GM12878 (cell line): ENCODE data around the gene AGT. TPM values are rescaled to one million over a fixed set of nuclear protein-coding genes. Genes with fewer than 3 reads are reported as not detected.

ENCODE experiments used
- ATAC-seq: fragments of 200-7000 bp; cut with Tn5 transposase; 3 replicates; pipeline ENCODE4 v1.9.1; 2020; ENCODE audit warnings: mild to moderate bottlenecking, moderate library complexity
- BruUV-seq: library from RNA; stranded (reverse); fragments of 400-500 nt; replicated peaks from 2 replicates; lab custom pipeline; 2021; lab: Mats Ljungman, UMichigan
- CTCF ChIA-PET: fragments of 300-600 bp; sonication (Branson Sonifier 250); formaldehyde crosslinking; extraction: SDS; loops from one replicate; lab custom pipeline; 2021; ENCODE audit warnings: inconsistent platforms; lab: Yijun Ruan, JAX
- POLR2A ChIA-PET: fragments of 350-600 bp; formaldehyde crosslinking; extraction: SDS; loops from one replicate; lab custom pipeline; 2021; ENCODE audit warnings: inconsistent platforms; lab: Charles Lee
- RAD21 ChIA-PET: fragments of 300-600 bp; sonication (Branson Sonifier 250); formaldehyde crosslinking; loops from one replicate; lab custom pipeline; 2023; ENCODE audit warnings: antibody characterized with exemption; ENCODE audit not compliant: unreplicated experiment; lab: Charles Lee
- SMC1A ChIA-PET: fragments of 300-600 bp; sonication (Branson Sonifier 250); formaldehyde crosslinking; loops from one replicate; lab custom pipeline; 2023; ENCODE audit not compliant: unreplicated experiment, uncharacterized antibody; lab: Charles Lee
- DNase-seq: peaks from one replicate; pipeline ENCODE4 v3.0.0-alpha.2; 2011; ENCODE audit warnings: low read depth, low spot score
- FAIRE-seq: peaks from 3 replicates; lab custom pipeline; 2011; peaks lifted over from hg19 to GRCh38; lab: Jason Lieb, UNC
- H2AFZ ChIP-seq: 2 replicates; pipeline ENCODE4 v1.6.0; 2011; ENCODE audit warnings: low read depth, low read length, control low read depth; ENCODE audit not compliant: control insufficient read depth
- H3K27ac ChIP-seq: 2 replicates; pipeline ENCODE4 v1.5.1; 2011; ENCODE audit warnings: control low read depth; ENCODE audit not compliant: control insufficient read depth, insufficient read depth
- H3K27me3 ChIP-seq, 2 experiments: replicated peaks in 1 of 2; 2 replicates each; pipeline versions ENCODE4 v1.6.0 to v1.6.1; 2011; ENCODE audit warnings: low read length in 1 of 2; ENCODE audit not compliant: control insufficient read depth in 2 of 2, insufficient read depth in 2 of 2
- H3K36me3 ChIP-seq, 2 experiments: 2 replicates each; pipeline ENCODE4 v1.5.1; 2011; ENCODE audit warnings: low read length in 1 of 2; ENCODE audit not compliant: control insufficient read depth in 2 of 2, insufficient read depth in 2 of 2
- H3K4me1 ChIP-seq: 2 replicates; pipeline ENCODE4 v1.6.1; 2011; ENCODE audit warnings: mild to moderate bottlenecking, low read length, moderate library complexity, mixed read lengths; ENCODE audit not compliant: control insufficient read depth, insufficient read depth
- H3K4me2 ChIP-seq: 2 replicates; pipeline ENCODE4 v1.6.0; 2011; ENCODE audit warnings: control low read depth; ENCODE audit not compliant: control insufficient read depth, insufficient read depth
- H3K4me3 ChIP-seq: fragments of 200-600 bp; sonication (generic); 2 replicates; pipeline ENCODE4 v1.5.1; 2016
- H3K79me2 ChIP-seq: 2 replicates; pipeline ENCODE4 v1.6.0; 2011; ENCODE audit warnings: low read length; ENCODE audit not compliant: control insufficient read depth, insufficient read depth
- H3K9ac ChIP-seq: 2 replicates; pipeline ENCODE4 v1.8.0; 2011; ENCODE audit warnings: low read length, control low read depth, mixed read lengths; ENCODE audit not compliant: control insufficient read depth, insufficient read depth
- H3K9me3 ChIP-seq: replicated peaks from 3 replicates; pipeline ENCODE4 v1.5.1; 2011; ENCODE audit warnings: mild to moderate bottlenecking, low read length; ENCODE audit not compliant: control insufficient read depth, insufficient read depth
- H4K20me1 ChIP-seq: 2 replicates; pipeline ENCODE4 v1.6.0; 2011; ENCODE audit not compliant: control insufficient read depth, insufficient read depth
- ASH2L ChIP-seq: fragments of 300-600, 200-600 bp; sonication (generic); IDR thresholded peaks from 2 replicates; pipeline ENCODE4 v1.6.1; 2017; ENCODE audit warnings: low read depth, mild to moderate bottlenecking, borderline replicate concordance
- GATAD2B ChIP-seq: fragments of 450-650 bp; conservative IDR thresholded peaks from 2 replicates; pipeline ENCODE4 v1.6.1; 2017; ENCODE audit warnings: low read depth, mild to moderate bottlenecking, moderate library complexity
- HCFC1 ChIP-seq: fragments of 150-350 bp; IDR thresholded peaks from 2 replicates; pipeline ENCODE4 v1.6.1; 2014; ENCODE audit warnings: low read length
- IRF3 ChIP-seq: fragments of 450-650 bp; IDR thresholded peaks from 2 replicates; pipeline ENCODE4 v1.6.1; 2014; ENCODE audit warnings: mild to moderate bottlenecking
- IRF5 ChIP-seq: fragments of 450-650 bp; IDR thresholded peaks from 2 replicates; pipeline ENCODE4 v1.6.1; 2017; ENCODE audit warnings: borderline replicate concordance
- MEF2B ChIP-seq: fragments of 450-650 bp; IDR thresholded peaks from 2 replicates; pipeline ENCODE4 v1.6.1; 2018; ENCODE audit warnings: mild to moderate bottlenecking, moderate library complexity; ENCODE audit not compliant: partially characterized antibody, poor library complexity, severe bottlenecking
- POLR2A ChIP-seq: IDR thresholded peaks from 2 replicates; pipeline ENCODE4 v1.6.1; 2011; ENCODE audit warnings: low read depth, mild to moderate bottlenecking, low read length
- PRDM15 ChIP-seq: fragments of 450-650 bp; formaldehyde crosslinking; IDR thresholded peaks from 2 replicates; pipeline ENCODE4 v1.4.0; 2020; ENCODE audit warnings: mild to moderate bottlenecking, moderate library complexity
- SUPT20H ChIP-seq: IDR thresholded peaks from 2 replicates; pipeline ENCODE4 v1.6.1; 2011; ENCODE audit warnings: low read depth, mild to moderate bottlenecking, low read length, moderate library complexity, borderline replicate concordance; ENCODE audit not compliant: control insufficient read depth
- TCF7 ChIP-seq: IDR thresholded peaks from 2 replicates; pipeline ENCODE4 v1.6.1; 2014; ENCODE audit warnings: antibody characterized with exemption, borderline replicate concordance
- WGBS: methylation state at CpG from one replicate; pipeline ENCODE4 v1.1.6; 2016; ENCODE audit warnings: low lambda C conversion rate; ENCODE audit not compliant: insufficient replicate concordance, insufficient coverage; ENCODE audit errors: missing lambda C conversion rate; 5-methylcytosine and 5-hydroxymethylcytosine counted together
- in situ Hi-C: fragments of 300-500 bp; cut with MboI; formaldehyde crosslinking; loops from 9 replicates; pipeline ENCODE4 v1.14.3; 2018; ENCODE audit warnings: mixed read lengths
- intact Hi-C: fragments of 100-400 bp; cut with micrococcal nuclease; formaldehyde crosslinking; loops from one replicate; pipeline ENCODE4 v1.14.2; 2022; ENCODE audit not compliant: unreplicated experiment
- polyA plus RNA-seq, 11 experiments: library from polyadenylated mRNA; depleted of rRNA in 4 of 11; unstranded in 6 of 11; stranded (reverse) in 5 of 11; fragments of >200 nt; fragmentation: Nextera tagmentation in 4 of 11; fragmentation: Illumina TruSeq in 1 of 11; extraction: Ambion mirVana in 4 of 11; extraction: Trizol in 1 of 11; gene quantifications; 1 replicate in 1 of 11; 2 replicates in 10 of 11; pipeline versions ENCODE4 v1.2.1 to v1.2.3, GENCODE V29; 2011 to 2016; ENCODE audit warnings: inconsistent platforms in 2 of 11, missing spikeins in 2 of 11, low read depth in 1 of 11
- total RNA-seq, 4 experiments: library from RNA; depleted of rRNA in 3 of 4; stranded (reverse); fragments of >200 nt in 3 of 4; fragmentation: Illumina TruSeq in 1 of 4; extraction: Trizol in 1 of 4; gene quantifications; 2 replicates each; pipeline versions ENCODE4 v1.2.1 to v1.2.3, GENCODE V29; 2013 to 2021

Gene AGT
- total and polyA plus RNA-seq, 10 of the 15 experiments (the other 5 are each of a cell fraction or from before 2014, with no cell fraction given) = 0.69 TPM; not detected in 9

- no peaks in the 10 kb centered on the region for H4K20me1 ChIP-seq
- H3K9me3 ChIP-seq = no peaks in the 10 kb centered on the region
- no peaks in the 10 kb centered on the region for H3K4me1 ChIP-seq
- no peak overlapping the region for H3K4me2 ChIP-seq
- SMC1A ChIA-PET = interaction anchor here (0.9 to 1.0 kb wide), 3 partner anchors 9 to 44 kb away, joined by 3 to 4 read pairs (median 3); no protein-coding TSS in a partner anchor
- peaks cover 15 to 28% of the 10 kb centered on the region in 2 experiments for H3K36me3 ChIP-seq
- RAD21 ChIA-PET = no interaction called here
- no peaks in the 10 kb centered on the region for H3K27me3 ChIP-seq
- no peaks in the 10 kb centered on the region for H3K79me2 ChIP-seq
- intact Hi-C loops = no loop called here
- DNase-seq = no peak
- CTCF ChIA-PET = no interaction called here
- no peak for FAIRE-seq
- 76% methylated on average over 5 of the region's 5 CpGs for WGBS
- TF ChIP-seq ASH2L = no peak
- no peak for TF ChIP-seq SUPT20H
- TF ChIP-seq IRF3 = no peak
- POLR2A ChIA-PET = no interaction called here
- in situ Hi-C loops = no loop called here
- H3K27ac ChIP-seq = no peak overlapping the region
- no peak overlapping the region for H2AFZ ChIP-seq
- BruUV-seq = no TSS peak
- no peak for ATAC-seq
- no peak overlapping the region for H3K9ac ChIP-seq
- H3K4me3 ChIP-seq = no peak overlapping the region
Measured at GRCh38 chr1:230686747-230687146, 27.2 kb downstream of the AGT start.

GRCh38 chr1:230684998-230685397 is 28.9 kb downstream of the AGT start:
- intact Hi-C loops (no loop called here), in situ Hi-C loops (no loop called here)
- Histone ChIP-seq H3K27ac (no peak overlapping the region), H2AFZ (no peak overlapping the region), H3K4me3 (no peak overlapping the region), H3K27me3 (no peaks in the 10 kb centered on the region), H3K36me3 (peaks cover 9 to 24% of the 10 kb centered on the region in 2 experiments), H4K20me1 (no peaks in the 10 kb centered on the region), H3K4me1 (no peaks in the 10 kb centered on the region), H3K9me3 (no peaks in the 10 kb centered on the region), H3K79me2 (no peaks in the 10 kb centered on the region), H3K9ac (no peak overlapping the region), H3K4me2 (no peak overlapping the region)
- no TSS peak for BruUV-seq
- FAIRE-seq (no peak), DNase-seq (no peak), ATAC-seq (no peak)
- 97% methylated on average over 5 of the region's 5 CpGs for WGBS
- ChIA-PET RAD21 (no interaction called here), CTCF (no interaction called here), POLR2A (no interaction called here), SMC1A (no interaction called here)
- no peak for TF ChIP-seq PRDM15
- no peak for TF ChIP-seq IRF5
- TF ChIP-seq GATAD2B = no peak
- no peak for TF ChIP-seq HCFC1
- TF ChIP-seq POLR2A = no peak
- no peak for TF ChIP-seq MEF2B
- no peak for TF ChIP-seq TCF7
